ENCODE results near the gene INPP4A. TPM values are rescaled to one million over a fixed set of nuclear protein-coding genes. Genes with fewer than 3 reads are reported as not detected.

Gene INPP4A
- total RNA-seq, 1 experiment from 2014 or later, result 26.7 TPM

DNA sequence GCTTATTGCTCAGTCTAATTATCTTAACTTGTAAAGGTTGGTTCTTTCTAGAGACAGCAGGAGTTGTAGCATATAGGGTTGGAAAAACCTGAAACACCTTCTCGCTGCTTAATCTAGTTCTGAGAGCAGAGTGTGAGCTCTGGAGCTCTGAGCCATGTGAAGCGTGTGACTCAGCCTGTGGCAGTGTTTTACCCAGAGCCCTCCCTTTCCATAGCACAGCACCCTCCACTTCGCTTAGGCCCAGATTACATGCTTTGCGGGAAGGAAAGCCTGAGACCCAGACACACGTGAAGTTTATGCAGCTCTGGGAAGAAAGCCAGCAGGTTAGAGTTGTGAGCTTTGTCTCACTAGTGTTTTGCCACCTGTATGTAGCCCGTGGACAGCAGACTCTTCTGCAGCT lies 74.5 kb downstream of the INPP4A start:
- intact Hi-C loops (cut with micrococcal nuclease; ENCODE audit: unreplicated experiment), result no loop called here
- no peak overlapping the region for H3K4me3 Mint-ChIP-seq (ENCODE audit: low read depth, unreplicated experiment)
- H3K9me3 Mint-ChIP-seq (ENCODE audit: low read depth, unreplicated experiment), result no peaks in the 10 kb centered on the region
- no TSS peak for BruUV-seq (replicated peaks)
- no peak for TF ChIP-seq CTCF (IDR thresholded peaks at IDR 0.05; ENCODE audit: unreplicated experiment)
- H3K36me3 Mint-ChIP-seq (ENCODE audit: insufficient read depth, unreplicated experiment), result no peaks in the 10 kb centered on the region
- H3K4me1 Mint-ChIP-seq (ENCODE audit: low read depth, unreplicated experiment), result no peaks in the 10 kb centered on the region
- no peak overlapping the region for H3K27ac Mint-ChIP-seq (ENCODE audit: unreplicated experiment)
- CTCF ChIA-PET, result no interaction called here
- DNase-seq, result no peak
- H3K27me3 Mint-ChIP-seq (ENCODE audit: unreplicated experiment), result no peaks in the 10 kb centered on the region

GRCh38 chr2:98519851-98520250 lies 75.2 kb downstream of the INPP4A start:
- H3K9me3 Mint-ChIP-seq (ENCODE audit: low read depth, unreplicated experiment), result no peaks in the 10 kb centered on the region
- H3K4me3 Mint-ChIP-seq (ENCODE audit: low read depth, unreplicated experiment), result no peak overlapping the region
- no peak for TF ChIP-seq CTCF (IDR thresholded peaks at IDR 0.05; ENCODE audit: unreplicated experiment)
- no peak overlapping the region for H3K27ac Mint-ChIP-seq (ENCODE audit: unreplicated experiment)
- no peaks in the 10 kb centered on the region for H3K27me3 Mint-ChIP-seq (ENCODE audit: unreplicated experiment)
- no peaks in the 10 kb centered on the region for H3K4me1 Mint-ChIP-seq (ENCODE audit: low read depth, unreplicated experiment)
- no peak for DNase-seq
- H3K36me3 Mint-ChIP-seq (ENCODE audit: insufficient read depth, unreplicated experiment), result no peaks in the 10 kb centered on the region
- BruUV-seq (replicated peaks), result no TSS peak
- intact Hi-C loops (cut with micrococcal nuclease; ENCODE audit: unreplicated experiment), result no loop called here
- CTCF ChIA-PET, result no interaction called here

DNA sequence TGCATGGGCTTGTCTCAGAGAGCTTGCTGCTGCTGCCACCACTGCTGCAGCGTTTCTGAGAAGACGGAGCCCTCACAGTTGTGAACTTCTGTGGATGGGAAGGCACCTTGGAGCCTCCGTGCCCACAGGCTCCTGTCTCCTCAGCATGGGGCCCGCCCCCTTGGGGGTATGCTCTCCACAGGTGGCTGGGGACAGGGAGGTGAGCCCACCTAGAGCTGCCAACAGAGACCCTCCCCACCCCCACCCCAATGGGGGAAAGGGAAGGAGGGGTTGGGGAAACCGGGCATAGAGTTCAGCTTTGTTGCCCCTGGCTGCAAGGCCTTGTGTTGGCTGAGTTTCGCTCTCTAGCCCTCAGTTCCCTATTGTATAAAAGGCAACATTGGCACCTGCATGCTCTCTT lies 76.1 kb downstream of the INPP4A start:
- intact Hi-C loops (cut with micrococcal nuclease; ENCODE audit: unreplicated experiment), result no loop called here

GRCh38 chr2:98521266-98521665 lies 76.6 kb downstream of the INPP4A start:
- H3K36me3 Mint-ChIP-seq (ENCODE audit: insufficient read depth, unreplicated experiment), result no peaks in the 10 kb centered on the region
- H3K9me3 Mint-ChIP-seq (ENCODE audit: low read depth, unreplicated experiment), result no peaks in the 10 kb centered on the region
- DNase-seq, result no peak
- intact Hi-C loops (cut with micrococcal nuclease; ENCODE audit: unreplicated experiment), result no loop called here
- BruUV-seq (replicated peaks), result no TSS peak
- H3K4me1 Mint-ChIP-seq (ENCODE audit: low read depth, unreplicated experiment), result no peaks in the 10 kb centered on the region
- no peaks in the 10 kb centered on the region for H3K27me3 Mint-ChIP-seq (ENCODE audit: unreplicated experiment)
- TF ChIP-seq CTCF (IDR thresholded peaks at IDR 0.05; ENCODE audit: unreplicated experiment), result no peak
- H3K27ac Mint-ChIP-seq (ENCODE audit: unreplicated experiment), result no peak overlapping the region
- no peak overlapping the region for H3K4me3 Mint-ChIP-seq (ENCODE audit: low read depth, unreplicated experiment)
- CTCF ChIA-PET, result no interaction called here

More for the DNA sequence above, 76.1 kb downstream of the INPP4A start:
- DNase-seq, result no peak
- H3K9me3 Mint-ChIP-seq (ENCODE audit: low read depth, unreplicated experiment), result no peaks in the 10 kb centered on the region
- no peaks in the 10 kb centered on the region for H3K4me1 Mint-ChIP-seq (ENCODE audit: low read depth, unreplicated experiment)
- H3K27me3 Mint-ChIP-seq (ENCODE audit: unreplicated experiment), result no peaks in the 10 kb centered on the region
- CTCF ChIA-PET, result interaction anchor here (0.8 kb wide), 1 partner anchor 30 kb away, joined by 3 read pairs; no protein-coding TSS in a partner anchor
- no peak overlapping the region for H3K4me3 Mint-ChIP-seq (ENCODE audit: low read depth, unreplicated experiment)
- TF ChIP-seq CTCF (IDR thresholded peaks at IDR 0.05; ENCODE audit: unreplicated experiment), result no peak
- BruUV-seq (replicated peaks), result no TSS peak
- H3K36me3 Mint-ChIP-seq (ENCODE audit: insufficient read depth, unreplicated experiment), result no peaks in the 10 kb centered on the region
- no peak overlapping the region for H3K27ac Mint-ChIP-seq (ENCODE audit: unreplicated experiment)
